ENCODE results near the gene DNAJC15. TPM values are rescaled to one million over a fixed set of nuclear protein-coding genes. Genes with fewer than 3 reads are reported as not detected.

The DNAJC15 gene
- total RNA-seq, 4 donors from 2014 or later: 10.5 to 18.3 (median 11.4) TPM

- in situ Hi-C loops (cut with MboI; ENCODE audit: low pct_ligation_motif_present in 1 of 4, low pct_unique_long_range_greater_than_20kb in 1 of 4, low sequenced_read_pairs in 3 of 4): loop anchor here in 1 of 4 donors (25.0 kb wide), 1 partner anchor 546 kb away; no protein-coding TSS in a partner anchor
- H3K27ac ChIP-seq: no peak overlapping the region
- no peaks in the 10 kb centered on the region for H3K36me3 ChIP-seq
- TF ChIP-seq POLR2A (IDR thresholded peaks at IDR 0.05) (no peak), CTCF (IDR thresholded peaks at IDR 0.05) (no peak), EP300 (IDR thresholded peaks at IDR 0.05; ENCODE audit: low read depth) (no peak), POLR2AphosphoS5 (IDR thresholded peaks at IDR 0.05) (no peak)
- H3K4me3 ChIP-seq: no peak overlapping the region
- DNase-seq: no peak
- no peaks in the 10 kb centered on the region for H3K9me3 ChIP-seq
- peaks cover 0 to 22% (median 7%) of the 10 kb centered on the region in 4 donors for H3K4me1 ChIP-seq
- 62% methylated on average over 5 of the region's 5 CpGs; no CpG with 5 or more reads in 1 of the 2 donors for WGBS, 2 donors (ENCODE audit: low coverage in 1 of 2)
- intact Hi-C loops (cut with DNase I; ENCODE audit: low total_unique reads): no loop called here
- peaks cover 12% of the 10 kb centered on the region for H3K27me3 ChIP-seq
Observed at GRCh38 chr13:43132911-43133310, 109.5 kb downstream of the DNAJC15 start.

DNA sequence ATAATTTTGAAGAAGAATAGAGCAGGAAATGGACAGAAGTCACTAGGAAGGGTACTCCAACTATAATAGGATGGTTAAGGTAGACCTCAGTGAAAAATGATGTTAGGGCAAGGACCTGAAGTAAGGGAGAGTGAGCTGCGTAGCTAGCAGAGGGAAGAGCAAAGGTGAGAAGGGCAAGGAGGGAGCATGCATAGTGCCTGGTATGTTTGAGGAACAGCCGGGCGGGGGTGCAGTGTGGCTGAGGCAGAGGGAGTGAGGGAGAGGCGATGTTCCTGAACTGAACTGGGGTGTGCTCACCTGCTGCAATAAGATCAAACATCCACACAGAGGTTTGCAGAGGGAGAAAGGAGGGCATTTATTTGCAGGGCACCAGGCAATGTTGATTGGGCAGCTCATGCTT, 110.4 kb downstream of the DNAJC15 start:
- 69 to 71% methylated on average over 4 of the region's 4 CpGs for WGBS, 2 donors (ENCODE audit: low coverage in 1 of 2)
- in situ Hi-C loops (cut with MboI; ENCODE audit: low pct_ligation_motif_present in 1 of 4, low pct_unique_long_range_greater_than_20kb in 1 of 4, low sequenced_read_pairs in 3 of 4): loop anchor here in 1 of 4 donors (25.0 kb wide), 1 partner anchor 546 kb away; no protein-coding TSS in a partner anchor

DNA sequence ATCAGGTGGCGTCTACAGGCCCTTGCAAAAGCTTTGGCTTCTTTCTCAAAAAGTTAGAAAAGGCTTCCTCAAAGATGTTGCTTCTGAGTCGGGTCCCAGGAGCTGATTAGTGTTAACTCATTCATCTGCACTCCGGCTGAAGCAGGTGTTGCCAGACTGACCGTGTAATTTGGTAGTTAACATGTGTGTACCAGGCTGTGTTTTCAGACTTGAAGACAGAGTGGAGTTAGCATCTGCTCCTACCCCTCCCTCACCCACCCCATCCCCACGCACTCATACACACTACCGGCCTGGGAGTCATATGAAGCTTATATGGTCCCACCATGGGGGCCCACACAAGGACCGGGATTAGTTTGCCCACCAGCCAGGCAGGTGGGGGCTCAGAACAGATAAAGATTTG, 111.5 kb downstream of the DNAJC15 start:
- intact Hi-C loops (cut with DNase I; ENCODE audit: low total_unique reads): no loop called here
- H3K4me1 ChIP-seq: peaks cover 0 to 2% (median under 1%) of the 10 kb centered on the region in 4 donors
- H3K4me3 ChIP-seq: no peak overlapping the region
- no peak overlapping the region for H3K27ac ChIP-seq
- TF ChIP-seq EP300 (IDR thresholded peaks at IDR 0.05; ENCODE audit: low read depth): no peak
- TF ChIP-seq CTCF (IDR thresholded peaks at IDR 0.05): no peak
- no peaks in the 10 kb centered on the region for H3K9me3 ChIP-seq
- 79 to 91% methylated on average over 4 to 7 of the region's 7 CpGs for WGBS, 2 donors (ENCODE audit: low coverage in 1 of 2)
- H3K27me3 ChIP-seq: no peaks in the 10 kb centered on the region
- no peaks in the 10 kb centered on the region for H3K36me3 ChIP-seq
- DNase-seq: no peak
- in situ Hi-C loops (cut with MboI; ENCODE audit: low pct_ligation_motif_present in 1 of 4, low pct_unique_long_range_greater_than_20kb in 1 of 4, low sequenced_read_pairs in 3 of 4): loop anchor here in 1 of 4 donors (25.0 kb wide), 1 partner anchor 548 kb away; no protein-coding TSS in a partner anchor

More for the DNA sequence above, 110.4 kb downstream of the DNAJC15 start:
- intact Hi-C loops (cut with DNase I; ENCODE audit: low total_unique reads): no loop called here
- Histone ChIP-seq H3K27ac (no peak overlapping the region), H3K27me3 (peaks cover 7% of the 10 kb centered on the region), H3K9me3 (no peaks in the 10 kb centered on the region), H3K36me3 (no peaks in the 10 kb centered on the region), H3K4me1 (peaks cover 0 to 13% (median 5%) of the 10 kb centered on the region in 4 donors), H3K4me3 (no peak overlapping the region)
- DNase-seq: no peak
- TF ChIP-seq EP300 (IDR thresholded peaks at IDR 0.05; ENCODE audit: low read depth): no peak
- TF ChIP-seq POLR2A (IDR thresholded peaks at IDR 0.05): no peak
- TF ChIP-seq CTCF (IDR thresholded peaks at IDR 0.05): no peak
- no peak for TF ChIP-seq POLR2AphosphoS5 (IDR thresholded peaks at IDR 0.05)

DNA sequence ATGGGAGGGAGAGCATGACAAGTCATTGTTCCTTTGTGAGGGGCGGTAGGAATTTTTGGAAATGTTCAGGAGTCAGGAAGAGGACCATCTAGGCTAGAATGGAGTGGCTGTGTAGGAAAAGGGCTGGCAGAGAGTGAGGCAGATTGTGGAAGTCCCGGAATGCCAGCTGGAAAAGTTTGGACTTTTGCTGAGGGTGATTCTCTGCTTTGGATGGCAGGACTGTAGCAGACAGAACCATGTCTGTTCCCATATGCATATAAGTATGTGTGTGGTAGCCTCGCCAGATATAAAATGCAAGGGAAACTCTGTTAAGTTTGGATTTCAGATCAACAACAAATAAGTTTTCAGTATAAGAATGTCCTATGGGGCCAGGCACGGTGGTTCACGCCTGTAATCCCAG, 112.1 kb downstream of the DNAJC15 start:
- Histone ChIP-seq H3K27me3 (no peaks in the 10 kb centered on the region), H3K4me3 (no peak overlapping the region), H3K27ac (no peak overlapping the region), H3K36me3 (no peaks in the 10 kb centered on the region), H3K9me3 (no peaks in the 10 kb centered on the region), H3K4me1 (no peaks in the 10 kb centered on the region)
- intact Hi-C loops (cut with DNase I; ENCODE audit: low total_unique reads): no loop called here
- in situ Hi-C loops (cut with MboI; ENCODE audit: low pct_ligation_motif_present in 1 of 4, low pct_unique_long_range_greater_than_20kb in 1 of 4, low sequenced_read_pairs in 3 of 4): loop anchor here in 1 of 4 donors (25.0 kb wide), 1 partner anchor 548 kb away; no protein-coding TSS in a partner anchor
- WGBS, 2 donors (ENCODE audit: low coverage in 1 of 2): 86 to 93% methylated on average over 3 to 5 of the region's 5 CpGs
- TF ChIP-seq POLR2A (IDR thresholded peaks at IDR 0.05) (no peak), EP300 (IDR thresholded peaks at IDR 0.05; ENCODE audit: low read depth) (no peak), POLR2AphosphoS5 (IDR thresholded peaks at IDR 0.05) (no peak), CTCF (IDR thresholded peaks at IDR 0.05) (no peak)
- no peak for DNase-seq

All from transverse colon (tissue), 4 donors.